Measurements from ENCODE around the gene CLDN24.

GRCh38 chr4:183284258-183284785 lies 37.9 kb downstream of the CLDN24 start:
- TF ChIP-seq CTCF (IDR thresholded peaks at IDR 0.05): no peak
- TF ChIP-seq POLR2A (IDR thresholded peaks at IDR 0.05): no peak
